GM19023 (cell line): ENCODE measurements around the gene KTI12.
A peak's percentile ranks its signal among the peaks of the same experiment; 100 is the strongest.
"Not testable (repeated sequence)": the region's sequence is repeated elsewhere in the genome, so short reads cannot be mapped to it uniquely, and the experiment has no call there.

Experiments used
- ATAC-seq: cut with Tn5 transposase; IDR thresholded peaks from one replicate; pipeline ENCODE4 v1.9.1; 2021; ENCODE audit warnings: mild to moderate bottlenecking, moderate library complexity; ENCODE audit not compliant: unreplicated experiment

The KTI12 gene

DNA sequence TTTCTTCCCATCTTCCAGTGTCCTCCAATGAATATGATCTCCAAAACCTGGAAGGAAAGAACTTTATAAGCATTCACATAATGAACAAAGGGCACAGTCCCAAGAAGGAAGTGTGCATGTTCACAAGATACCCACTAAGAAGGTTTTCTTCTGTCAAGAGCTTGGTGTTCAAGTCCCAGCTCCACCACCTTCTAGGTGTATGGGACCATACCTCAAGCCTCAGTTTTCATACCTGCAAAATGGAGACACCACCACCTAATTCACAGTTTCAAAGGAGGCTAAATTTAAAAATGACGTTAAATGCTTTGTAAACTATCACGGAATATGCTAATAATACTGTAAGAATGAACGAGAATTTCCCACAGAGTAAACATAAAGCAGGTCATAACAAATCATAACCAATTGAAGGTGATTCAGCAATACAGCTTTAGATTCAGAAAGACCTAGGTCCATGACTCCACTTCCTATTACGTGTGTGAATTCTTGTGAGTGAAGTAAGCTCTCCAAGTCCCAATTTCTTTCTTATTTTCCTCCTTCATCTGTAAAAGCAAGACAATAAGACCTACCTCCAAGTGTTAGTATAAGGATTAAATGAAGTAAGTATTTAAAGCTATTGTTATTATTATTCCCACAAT is 8.1 kb upstream of the KTI12 start:
- ATAC-seq: no peak

GRCh38 chr1:52037909-52038308 is 4.3 kb upstream of the KTI12 start:
- ATAC-seq: no peak

GRCh38 chr1:52037402-52037814 is 3.8 kb upstream of the KTI12 start:
- ATAC-seq: no peak

GRCh38 chr1:52034050-52034384 is 407 bp upstream of the KTI12 start:
- no peak for ATAC-seq

DNA sequence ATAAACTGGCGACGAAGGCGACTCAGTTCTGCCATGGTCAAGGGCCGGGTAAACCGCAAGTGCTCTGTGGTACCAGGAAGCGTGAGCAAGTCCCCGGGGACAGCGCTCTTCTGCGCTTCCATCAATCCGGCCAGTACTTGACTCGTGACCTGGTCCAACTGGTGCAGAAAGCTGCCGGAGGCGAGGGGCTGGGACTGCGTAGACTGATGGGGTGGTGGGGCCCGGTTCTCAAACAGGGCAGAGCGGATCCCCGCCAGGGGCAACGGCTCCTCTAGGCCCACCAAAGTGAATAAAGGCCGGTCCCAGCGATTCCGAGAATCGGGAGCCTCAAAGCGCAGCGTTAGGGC is 852 bp downstream of the KTI12 start:
- ATAC-seq: peak; percentile 28

GRCh38 chr1:52032124-52032784 is 1.4 kb downstream of the KTI12 start:
- no peak for ATAC-seq

- not testable (repeated sequence) for ATAC-seq
Measured at GRCh38 chr1:52028839-52029238, 4.8 kb downstream of the KTI12 start.

DNA sequence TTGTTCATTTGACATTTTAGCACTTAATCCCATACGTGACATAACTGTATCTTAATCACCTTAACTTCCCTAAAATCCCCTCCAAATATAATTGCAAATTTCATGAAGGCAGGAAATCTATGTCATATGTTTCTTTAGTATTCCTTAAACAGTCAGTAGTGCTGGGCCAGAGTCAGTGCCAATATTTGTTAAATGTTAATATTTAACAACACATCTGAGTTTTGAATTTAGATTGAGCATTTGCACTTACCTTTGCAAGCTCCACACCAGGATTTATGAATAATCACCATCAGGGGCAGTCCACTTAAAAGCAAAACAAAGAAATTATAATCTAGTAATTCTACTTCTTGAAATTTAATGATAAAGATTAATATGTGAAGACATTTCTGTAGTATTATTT is 5.3 kb downstream of the KTI12 start:
- ATAC-seq: no peak

- ATAC-seq: no peak
Measured at GRCh38 chr1:52026278-52026677, 7.3 kb downstream of the KTI12 start.

DNA sequence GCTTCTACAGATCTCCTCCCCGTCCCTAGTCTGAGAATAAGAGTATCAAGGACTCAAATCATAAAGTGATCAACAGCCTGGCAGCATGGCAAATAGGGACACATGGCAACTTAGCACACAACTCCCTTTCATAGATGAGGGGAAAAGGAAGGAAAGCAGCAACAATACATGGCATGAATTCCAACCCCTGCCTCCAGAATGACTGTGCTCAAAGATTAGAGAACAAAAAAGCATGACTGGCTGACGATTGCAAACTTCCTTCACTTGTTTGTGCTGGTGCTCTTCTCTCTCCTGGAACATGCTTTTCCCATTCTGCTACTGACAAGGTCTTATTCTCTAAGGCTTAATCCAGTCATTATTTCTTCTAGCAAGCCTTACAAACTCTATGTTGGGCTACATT is 11.5 kb downstream of the KTI12 start:
- ATAC-seq: no peak

GRCh38 chr1:52008071-52008809 is 25.4 kb downstream of the KTI12 start:
- ATAC-seq: no peak

DNA sequence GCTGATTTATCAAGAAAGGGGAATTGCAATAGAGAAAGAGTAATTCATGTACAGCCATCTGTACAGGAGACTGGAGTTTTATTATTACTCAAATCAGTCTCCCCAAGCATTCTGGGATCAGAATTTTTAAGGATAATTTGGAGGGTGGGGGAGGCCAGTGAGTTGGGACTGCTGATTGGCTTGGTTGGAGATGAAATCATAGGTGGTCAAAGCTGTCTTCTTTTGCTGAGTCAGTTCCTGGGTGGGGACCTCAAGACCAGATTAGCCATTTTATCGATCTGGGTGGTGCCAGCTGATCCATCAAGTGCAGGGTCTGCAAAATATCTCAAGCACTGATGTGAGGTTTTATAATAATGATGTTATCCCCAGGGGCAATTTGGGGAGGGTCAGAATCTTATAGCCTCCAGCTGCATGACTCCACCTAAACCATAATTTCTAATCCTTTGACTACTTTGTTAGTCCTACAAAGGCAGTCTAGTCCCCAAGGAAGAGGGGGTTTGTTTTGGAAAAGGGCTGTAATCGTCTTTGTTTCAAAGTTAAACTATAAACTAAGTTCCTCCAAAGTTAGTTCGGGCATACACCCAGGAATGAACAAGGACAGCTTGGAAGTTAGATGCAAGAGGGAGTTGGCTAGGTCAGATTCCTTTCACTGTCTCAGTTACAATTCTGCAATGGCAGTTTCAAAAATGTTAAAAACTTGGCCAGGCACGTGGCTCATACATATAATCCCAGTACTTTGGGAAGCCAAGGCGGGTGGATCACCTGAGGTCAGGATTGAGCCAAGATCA is 26.2 kb downstream of the KTI12 start:
- ATAC-seq: no peak

DNA sequence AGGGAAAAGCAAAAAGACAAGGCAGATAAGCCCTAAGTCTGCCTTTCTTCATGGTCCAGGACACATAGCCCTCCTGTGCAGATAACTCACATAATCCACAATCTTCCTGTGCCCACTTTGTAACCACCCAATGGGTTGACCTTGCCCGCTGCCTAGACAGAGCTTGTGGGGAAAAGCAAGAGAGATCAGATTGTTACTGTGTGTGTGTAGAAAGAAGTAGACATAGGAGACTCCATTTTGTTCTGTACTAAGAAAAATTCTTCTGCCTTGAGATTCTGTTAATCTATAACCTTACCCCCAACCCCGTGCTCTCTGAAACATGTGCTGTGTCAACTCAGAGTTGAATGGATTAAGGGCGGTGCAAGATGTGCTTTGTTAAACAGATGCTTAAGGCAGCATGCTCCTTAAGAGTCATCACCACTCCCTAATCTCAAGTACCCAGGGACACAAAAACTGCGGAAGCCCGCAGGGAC is 27.5 kb downstream of the KTI12 start:
- not testable (repeated sequence) for ATAC-seq

- not testable (repeated sequence) for ATAC-seq
Measured at GRCh38 chr1:52005548-52005947, 28.1 kb downstream of the KTI12 start.

GRCh38 chr1:52003877-52004276 is 29.7 kb downstream of the KTI12 start:
- ATAC-seq: no peak

- peak; percentile 64 for ATAC-seq
Measured at GRCh38 chr1:52002038-52002917, 31.3 kb downstream of the KTI12 start.

- no peak for ATAC-seq
Measured at GRCh38 chr1:51998701-51999100, 34.9 kb downstream of the KTI12 start.

GRCh38 chr1:51997974-51998382 is 35.6 kb downstream of the KTI12 start:
- ATAC-seq: no peak

DNA sequence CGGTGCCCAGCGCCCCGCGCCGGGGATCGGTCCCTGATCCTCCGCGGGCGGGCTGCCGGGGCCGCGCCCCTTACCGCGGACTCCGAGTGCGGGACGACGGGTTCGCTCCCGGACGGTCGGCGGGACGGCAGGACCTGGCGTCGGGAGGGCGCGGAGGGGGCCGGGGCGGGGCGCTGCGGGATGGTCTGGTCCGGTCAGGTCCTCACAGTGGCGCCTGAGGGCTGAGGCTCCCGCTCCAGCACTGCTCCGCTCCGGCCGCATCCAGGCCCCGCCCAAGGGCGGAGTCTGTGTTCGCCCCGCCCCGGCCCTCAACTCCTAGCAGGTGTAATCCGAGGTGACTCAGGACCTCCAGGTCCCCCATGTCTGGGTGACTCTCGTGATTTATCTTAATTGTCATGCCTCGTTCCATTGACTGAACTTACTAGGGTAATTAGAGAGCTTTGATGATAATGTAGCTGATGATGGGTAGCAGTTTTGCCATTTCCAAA is 43.1 kb downstream of the KTI12 start, which contains the start of gene RAB3B:
TSS of gene RAB3B (minus strand) at position 223 of the 488 bp plus-strand sequence. CDS start 13,583 bp downstream, outside the sequence.
- peak; percentile 87 for ATAC-seq
